GM21528 (cell line): ENCODE results near the gene HDHD2.
"Not testable (repeated sequence)": the region's sequence is repeated elsewhere in the genome, so short reads cannot be mapped to it uniquely, and the experiment has no call there.

Experiments
- ATAC-seq: cut with Tn5 transposase; IDR thresholded peaks from one replicate; pipeline ENCODE4 v1.9.1; 2021; ENCODE audit warnings: mild to moderate bottlenecking, moderate library complexity; ENCODE audit not compliant: unreplicated experiment, low FRiP score

Gene HDHD2, protein sequence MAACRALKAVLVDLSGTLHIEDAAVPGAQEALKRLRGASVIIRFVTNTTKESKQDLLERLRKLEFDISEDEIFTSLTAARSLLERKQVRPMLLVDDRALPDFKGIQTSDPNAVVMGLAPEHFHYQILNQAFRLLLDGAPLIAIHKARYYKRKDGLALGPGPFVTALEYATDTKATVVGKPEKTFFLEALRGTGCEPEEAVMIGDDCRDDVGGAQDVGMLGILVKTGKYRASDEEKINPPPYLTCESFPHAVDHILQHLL

DNA sequence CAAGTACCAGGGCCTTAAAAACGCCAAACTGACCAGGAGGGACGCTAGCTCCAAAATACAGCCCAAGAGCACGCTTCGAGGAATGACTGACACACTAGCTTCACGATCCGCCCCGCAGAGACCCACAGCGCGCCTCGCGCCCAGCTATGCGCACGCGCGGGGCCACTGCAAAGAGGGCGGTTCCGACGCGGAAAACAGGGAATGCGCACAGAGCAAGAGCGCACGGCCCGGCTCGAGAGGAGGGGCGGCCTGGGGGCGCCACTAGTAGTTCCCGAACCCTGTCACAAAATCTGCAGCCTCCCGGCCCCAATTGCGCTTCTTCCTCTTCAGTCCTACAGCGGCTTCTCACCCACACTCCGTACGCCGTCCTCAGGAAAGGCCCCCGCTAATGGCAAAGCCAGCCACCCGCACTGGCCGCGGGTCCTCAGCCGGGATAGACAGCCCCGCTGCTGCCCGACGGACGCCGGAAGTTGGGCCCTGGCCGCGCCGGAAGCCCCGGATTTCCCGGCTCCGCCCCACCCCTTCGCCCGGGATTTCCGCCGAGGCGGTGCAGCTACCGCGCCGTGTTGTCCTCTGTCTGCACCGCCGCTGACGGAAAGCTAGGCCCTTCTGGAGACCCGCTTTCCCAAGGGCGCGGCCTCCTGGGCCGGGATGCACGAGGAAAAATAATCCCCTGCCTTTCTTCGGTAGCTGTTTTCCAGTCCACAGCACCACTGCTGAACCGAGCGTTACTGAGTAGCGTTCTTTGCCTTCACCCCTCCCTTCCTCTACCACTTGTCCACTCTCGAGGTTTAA lies at the start of gene HDHD2:
HDHD2 (minus strand) TSS at position 472 of the 795 bp plus-strand sequence. CDS start 14,061 bp downstream, outside the sequence.
- peak; percentile 92 for ATAC-seq

DNA sequence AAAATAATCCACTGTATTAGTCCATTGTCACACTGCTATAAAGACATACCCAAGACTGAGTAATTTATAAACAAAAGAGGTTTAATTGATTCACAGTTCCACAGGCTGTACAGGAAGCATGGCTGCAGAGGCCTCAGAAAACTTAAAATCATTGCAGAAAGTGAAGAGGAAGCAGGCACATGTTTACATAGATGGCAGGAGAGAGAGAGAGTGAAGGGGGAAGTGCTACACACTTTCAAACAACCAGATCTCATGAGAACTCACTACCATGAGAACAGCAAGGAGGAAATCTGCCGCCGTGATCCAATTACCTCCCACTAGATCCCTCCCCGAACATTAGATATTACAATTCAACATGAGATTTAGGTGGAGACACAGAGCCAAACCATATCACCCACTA lies 45.7 kb upstream of the HDHD2 start:
- not testable (repeated sequence) for ATAC-seq

DNA sequence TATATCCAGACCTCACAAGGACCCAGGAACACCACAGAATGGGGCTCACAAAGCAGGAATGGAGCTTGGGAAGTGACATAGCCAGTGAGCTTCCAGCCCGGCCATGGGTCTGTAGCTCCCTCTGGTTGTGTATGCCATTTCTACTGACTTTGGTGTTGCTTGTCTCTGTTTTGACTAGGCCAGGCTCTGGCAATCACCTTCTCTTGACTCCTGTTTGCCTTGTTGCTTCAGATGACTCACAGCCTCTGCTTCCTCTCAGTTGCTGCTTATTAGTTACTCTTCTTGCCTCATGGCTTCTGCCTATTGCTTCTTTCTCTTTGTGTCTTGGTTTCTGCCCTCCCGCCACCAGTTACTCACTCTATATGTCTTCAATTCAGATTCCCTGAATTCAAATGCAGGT lies 41.7 kb upstream of the HDHD2 start:
- ATAC-seq, result no peak

DNA sequence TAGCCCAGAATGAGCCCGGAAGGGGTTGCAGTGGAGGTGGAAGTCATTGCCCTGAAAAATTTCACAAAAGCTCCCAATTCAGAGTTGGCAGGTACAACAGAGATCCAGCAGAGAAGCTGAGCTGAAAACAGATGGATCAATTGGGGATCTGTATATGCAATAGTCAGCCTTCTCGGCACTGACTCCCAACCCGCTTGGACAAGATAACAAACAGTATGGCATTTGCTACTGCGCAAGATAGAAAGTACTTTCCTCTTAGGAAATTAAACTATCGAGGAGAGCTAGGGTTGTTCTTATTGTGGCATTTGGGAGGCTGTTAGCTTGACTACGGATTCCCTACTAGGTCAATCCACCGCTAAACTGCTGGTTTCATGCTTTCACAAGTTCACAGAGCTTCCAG lies 37.4 kb upstream of the HDHD2 start:
- ATAC-seq, result no peak

DNA sequence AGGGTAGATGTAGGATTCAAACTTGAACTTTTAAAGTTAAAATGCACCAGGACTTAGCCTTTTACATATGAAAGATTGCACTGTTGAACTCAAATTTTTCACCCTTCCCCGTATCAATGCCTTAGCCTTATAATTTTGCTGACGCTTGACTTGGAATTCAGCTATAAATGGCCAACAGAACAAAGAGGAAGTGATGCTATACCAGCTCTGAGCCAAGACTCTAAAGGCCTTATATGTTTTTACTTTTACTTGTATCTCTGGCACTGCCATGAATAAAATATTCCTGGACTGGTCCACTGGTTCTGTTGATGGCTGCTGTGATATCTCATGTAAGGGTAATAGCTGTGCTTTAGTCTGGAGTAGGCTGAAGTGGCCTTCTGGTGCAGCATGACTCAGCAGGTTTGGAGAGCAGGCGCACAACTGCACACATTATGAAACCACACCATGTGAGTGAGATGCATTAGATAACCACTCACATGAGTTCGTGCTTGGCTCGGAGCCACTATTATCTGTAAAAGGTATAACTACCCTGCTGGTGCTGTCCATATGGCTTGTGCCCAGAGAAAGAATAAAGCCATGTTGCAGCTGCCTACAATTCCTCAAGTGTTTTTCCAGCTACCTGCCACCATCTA lies 34.2 kb upstream of the HDHD2 start:
- no peak for ATAC-seq

DNA sequence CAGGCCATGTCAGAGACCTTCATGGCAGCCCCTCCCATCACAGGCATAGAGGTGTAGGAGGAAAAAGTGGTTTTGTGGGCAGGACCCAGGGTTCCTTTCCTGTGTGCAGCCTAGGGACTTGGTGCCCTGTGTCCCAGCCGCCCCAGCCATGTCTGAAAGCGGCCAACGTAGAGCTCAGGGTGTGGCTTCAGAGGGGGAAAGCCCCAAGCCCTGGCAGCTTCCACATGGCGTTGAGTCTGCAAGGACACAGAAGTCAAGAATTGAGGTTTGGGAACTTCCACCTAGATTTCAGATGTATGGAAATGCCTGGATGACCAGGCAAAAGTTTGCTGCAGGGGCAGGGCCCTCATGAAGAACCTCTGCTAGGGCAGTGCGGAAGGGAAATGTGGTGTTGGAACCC lies 31.9 kb upstream of the HDHD2 start:
- ATAC-seq, result not testable (repeated sequence)

DNA sequence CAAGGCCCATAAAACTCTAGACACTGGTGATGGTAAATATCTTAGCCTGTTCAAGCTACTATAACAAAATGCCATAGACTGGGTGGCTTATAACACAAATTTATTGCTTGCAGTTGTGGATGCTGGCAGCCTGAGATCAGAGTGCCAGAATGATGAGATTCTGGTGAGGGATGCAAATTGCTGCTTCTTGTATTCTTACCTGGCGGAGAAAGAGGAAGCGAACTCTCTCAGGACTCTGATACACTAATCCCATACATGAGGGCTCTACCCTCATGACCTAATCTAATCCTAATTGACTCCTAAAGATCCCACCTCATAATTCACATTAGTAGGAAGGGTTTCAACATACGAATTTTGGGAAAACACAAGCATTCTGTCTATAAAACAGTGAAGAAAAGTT lies 30.5 kb upstream of the HDHD2 start:
- no peak for ATAC-seq

DNA sequence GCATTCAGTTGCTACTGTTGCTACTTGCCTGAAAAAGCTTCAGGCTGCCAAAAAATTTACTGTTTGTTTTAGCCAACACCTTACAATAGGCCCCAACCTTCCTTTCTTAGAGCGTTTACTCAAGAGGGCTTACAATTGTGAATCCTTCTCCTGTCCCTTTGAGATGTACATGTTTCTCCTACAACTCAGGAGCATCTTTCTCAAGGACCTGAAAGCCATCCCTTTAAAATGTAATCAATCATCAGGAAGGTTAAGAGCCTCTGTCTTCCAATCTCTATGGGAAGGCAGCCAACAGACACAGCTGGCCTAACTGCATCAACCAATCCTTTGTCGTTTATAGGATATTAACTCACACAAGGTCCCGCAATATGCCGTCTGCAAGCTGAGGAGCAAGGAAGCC lies 29.2 kb upstream of the HDHD2 start:
- no peak for ATAC-seq

DNA sequence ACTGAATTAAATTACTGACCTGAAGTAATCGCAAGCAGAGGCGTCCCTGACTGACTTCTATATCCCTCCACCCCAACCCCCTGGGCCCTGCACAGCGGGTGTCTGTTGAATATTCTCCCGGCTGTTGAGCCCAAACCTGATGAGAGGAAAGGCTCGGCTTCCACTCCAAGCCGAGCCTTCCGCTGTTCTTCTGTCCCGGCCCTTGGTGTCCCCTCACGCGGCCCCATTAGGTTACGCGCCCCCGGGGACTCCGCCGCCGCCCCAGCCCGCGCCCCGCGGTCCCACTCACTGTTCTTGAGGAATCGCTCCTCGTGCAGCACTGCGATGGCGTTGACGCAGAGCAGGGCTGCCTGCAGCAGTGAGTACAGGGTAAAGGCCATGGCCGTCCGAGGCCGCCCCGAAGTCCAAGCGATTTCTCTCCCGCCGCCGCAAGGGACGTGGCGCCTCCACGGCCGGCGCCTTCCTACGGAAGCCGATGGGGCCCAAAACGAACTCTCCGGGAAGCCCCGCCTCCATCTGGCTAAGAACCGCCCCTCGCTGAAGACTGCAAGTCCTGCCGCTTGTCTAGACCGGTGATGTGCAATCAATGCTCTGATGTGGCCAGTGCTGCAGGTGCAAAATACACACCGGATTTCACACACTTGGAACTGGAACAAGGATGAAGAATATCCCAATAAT lies 25.7 kb upstream of the HDHD2 start, which contains the start of gene IER3IP1:
IER3IP1 (minus strand) TSS at position 467 of the 678 bp plus-strand sequence; CDS start at position 380, 87 bp downstream.
- ATAC-seq, result peak; percentile 85

DNA sequence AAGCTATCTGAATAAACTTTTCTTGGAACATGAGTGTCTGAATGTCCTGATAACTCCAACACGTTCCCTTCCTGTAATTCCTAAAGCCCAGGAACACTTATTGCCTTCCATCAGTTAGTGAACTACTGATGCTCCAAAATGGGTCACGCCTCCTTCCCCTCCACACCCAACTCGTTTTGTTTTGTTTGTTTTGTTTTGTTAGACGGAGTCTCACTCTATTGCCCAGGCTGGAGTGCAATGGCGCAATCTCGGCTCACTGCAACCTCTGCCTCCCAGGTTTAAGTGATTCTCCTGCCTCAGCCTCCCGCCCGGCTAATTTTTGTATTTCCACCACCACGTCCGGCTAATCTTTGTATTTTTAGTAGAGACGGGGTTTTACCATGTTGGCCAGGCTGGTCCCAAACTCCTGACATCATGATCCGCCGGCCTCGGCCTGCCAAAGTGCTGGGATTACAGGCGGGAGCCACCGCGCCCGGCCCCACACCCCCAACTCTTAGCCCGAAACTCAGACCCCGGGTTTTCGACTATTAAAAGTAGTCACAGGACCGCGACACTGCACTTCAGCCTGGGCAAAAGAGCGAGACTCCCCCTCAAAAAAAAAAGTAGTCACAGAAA lies 25.1 kb upstream of the HDHD2 start:
- ATAC-seq, result peak; percentile 16

DNA sequence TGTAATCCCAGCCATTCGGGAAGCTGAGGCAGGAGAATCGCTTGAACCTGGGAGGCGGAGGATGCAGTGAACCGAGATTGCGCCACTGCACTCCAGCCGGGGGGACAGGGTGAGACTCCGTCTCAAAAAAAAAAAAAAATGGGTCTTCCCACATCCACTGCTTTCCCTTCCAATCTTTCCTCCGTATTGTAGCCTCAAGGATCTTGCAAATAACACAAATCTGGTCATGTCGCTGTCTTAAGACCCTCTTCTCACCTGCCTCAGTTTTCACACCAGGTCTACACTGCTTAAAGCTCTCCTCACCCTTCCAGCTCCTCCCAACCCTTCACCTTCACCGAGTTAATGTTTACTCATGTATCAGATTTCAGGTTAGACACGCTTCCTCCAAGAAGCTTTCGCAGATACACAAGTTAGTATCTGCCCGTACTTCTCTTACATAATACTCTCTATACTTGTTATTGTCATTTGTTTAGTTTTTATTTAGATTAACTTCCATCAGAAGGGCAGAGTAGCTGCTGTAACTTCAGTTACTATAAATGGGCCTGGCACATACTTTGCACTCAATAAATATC lies 24.3 kb upstream of the HDHD2 start:
- ATAC-seq, result no peak

DNA sequence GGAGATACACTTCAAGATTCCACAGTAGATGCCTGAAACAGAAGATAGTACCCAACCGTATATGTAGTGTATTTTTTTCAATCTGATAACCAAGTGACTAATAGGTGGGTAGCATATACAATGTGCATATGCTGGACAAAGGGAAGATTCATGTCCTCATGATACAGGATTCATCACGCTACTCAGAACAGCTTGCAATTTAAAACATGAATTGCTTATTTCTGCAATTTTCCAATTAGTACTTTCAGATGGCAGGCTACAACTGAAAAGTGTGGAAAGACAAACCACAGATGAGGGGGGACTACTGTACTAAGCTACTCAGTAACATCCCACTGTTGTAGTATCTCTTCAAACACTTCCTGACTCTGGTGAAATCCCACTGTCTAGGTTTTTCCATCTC lies 22.2 kb upstream of the HDHD2 start:
- no peak for ATAC-seq

DNA sequence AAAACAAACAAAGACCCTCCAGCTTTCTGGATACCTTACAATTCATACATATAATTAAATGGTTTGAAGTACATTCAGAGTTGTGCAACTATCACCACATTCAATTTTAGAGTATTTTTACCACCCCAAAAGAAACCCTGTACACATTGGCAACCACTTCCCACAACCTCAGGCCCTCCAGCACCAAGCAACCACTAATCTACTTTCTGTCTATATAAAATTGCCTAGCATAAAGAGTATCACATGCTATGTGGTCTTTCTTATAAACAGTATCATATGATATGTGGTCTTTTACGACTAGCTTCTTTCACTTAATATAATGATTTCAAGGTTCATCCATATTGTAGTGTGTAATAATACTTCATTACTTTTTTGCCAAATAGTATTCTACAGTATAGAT lies 18.6 kb upstream of the HDHD2 start:
- ATAC-seq, result no peak

DNA sequence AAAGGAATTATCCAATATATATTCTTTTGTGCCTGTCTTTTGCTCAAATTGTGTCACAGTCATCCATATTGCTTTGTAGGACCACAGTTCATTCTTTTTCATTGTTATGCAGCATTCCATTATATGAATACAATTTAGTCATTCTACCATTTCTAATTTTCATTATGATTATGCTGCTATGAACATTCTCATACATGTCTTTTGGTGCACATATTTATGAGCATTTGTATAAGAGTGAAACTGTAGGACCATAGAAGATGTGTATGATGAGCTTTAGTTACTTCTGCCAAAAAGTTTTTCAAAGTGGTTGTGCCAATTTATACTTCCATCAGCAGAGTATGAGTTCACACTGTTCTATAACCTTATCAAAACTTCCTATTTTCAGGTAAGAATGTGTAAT lies 18.2 kb upstream of the HDHD2 start:
- ATAC-seq, result no peak

DNA sequence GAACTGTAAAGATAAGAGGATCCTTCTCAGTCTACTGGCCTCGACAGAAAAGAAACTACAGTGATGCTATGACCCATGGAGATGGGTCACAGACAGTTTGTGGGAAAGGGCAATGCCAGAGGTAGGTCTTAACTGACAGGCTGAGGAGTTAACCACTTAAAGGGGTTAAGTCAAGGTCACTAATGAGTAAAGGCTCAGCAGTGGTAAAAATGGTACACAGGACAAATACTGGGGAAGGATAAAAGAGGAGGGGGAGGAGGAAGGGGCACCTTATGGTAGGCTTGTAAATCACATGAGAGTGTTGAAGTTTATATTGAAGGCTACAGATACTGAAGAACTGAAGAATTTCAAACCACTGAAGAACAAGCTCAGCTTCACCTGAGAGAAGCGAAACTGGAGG lies 16.0 kb upstream of the HDHD2 start:
- no peak for ATAC-seq

DNA sequence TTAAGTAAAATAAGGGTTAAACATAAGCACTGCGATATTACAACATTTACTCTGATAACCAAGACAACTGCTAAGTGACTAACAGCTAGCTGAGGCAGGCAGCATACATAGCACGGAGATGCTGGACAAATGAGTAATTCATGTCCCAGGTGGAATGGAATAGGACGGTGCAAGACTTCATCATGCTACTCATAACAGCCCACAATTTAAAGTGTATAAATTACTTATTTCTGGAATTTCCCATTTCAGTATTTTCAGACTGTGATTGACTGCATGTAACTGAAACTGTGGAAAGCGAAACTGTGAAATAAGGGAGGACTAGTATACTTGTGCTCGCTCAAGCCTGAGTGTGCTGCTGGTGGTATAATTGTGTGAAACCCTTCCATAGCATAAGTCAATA lies 12.9 kb upstream of the HDHD2 start:
- ATAC-seq, result peak; percentile 82

DNA sequence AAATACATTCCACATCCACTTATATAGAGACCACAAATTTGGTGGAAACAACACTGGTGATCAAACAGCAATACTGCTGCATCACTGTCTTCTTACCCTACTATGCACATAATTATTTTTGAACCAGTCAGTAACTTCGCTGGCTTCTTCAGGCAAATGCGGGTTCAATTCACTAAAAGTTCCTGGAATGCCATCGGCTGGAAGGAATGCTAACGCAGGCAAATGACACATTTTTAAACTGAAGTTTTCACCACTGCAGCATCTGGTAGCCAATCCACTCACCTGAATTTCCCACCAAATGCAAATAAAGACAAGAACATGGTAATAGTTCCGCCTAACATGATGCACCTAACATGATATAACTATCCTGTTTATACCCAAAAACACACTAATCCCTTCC lies 10.0 kb upstream of the HDHD2 start:
- ATAC-seq, result no peak

DNA sequence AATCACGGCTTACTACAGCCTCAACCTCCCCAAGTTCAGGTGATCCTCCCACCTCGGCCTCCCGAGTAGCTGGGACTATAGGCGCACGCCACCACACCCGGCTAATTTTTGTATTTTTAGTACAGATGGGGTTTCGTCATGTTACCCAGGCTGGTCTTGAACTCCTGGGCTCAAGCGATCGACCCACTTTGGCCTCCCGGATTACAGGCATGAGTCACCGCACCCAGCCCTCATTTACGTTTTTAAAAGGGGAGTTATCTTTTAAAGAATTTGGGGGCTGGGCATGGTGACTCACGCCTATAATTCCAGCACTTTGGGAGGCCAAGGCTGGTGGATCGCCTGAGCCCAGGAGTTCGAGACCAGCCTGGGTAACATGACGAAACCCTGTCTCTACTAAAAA lies 8.1 kb upstream of the HDHD2 start:
- not testable (repeated sequence) for ATAC-seq

DNA sequence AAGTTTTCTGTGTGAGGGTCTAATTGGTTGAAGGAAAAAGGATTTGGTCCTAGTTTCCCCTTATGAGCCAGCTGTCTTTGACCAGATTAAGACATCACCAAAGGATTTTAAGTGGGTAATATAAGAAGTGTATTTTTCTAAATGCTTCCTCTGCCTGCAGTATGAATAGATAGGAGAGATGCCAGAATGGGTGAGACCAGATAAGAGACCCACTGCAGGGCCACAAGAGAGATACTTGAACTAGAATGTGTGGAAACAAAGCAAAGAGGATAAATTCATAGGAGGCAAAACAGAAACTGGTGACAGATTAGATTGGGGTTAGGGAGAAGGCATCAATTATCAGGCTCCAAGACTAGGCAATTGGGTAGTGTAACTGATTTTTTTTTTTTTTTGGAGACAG lies 1.1 kb upstream of the HDHD2 start:
- ATAC-seq, result no peak

DNA sequence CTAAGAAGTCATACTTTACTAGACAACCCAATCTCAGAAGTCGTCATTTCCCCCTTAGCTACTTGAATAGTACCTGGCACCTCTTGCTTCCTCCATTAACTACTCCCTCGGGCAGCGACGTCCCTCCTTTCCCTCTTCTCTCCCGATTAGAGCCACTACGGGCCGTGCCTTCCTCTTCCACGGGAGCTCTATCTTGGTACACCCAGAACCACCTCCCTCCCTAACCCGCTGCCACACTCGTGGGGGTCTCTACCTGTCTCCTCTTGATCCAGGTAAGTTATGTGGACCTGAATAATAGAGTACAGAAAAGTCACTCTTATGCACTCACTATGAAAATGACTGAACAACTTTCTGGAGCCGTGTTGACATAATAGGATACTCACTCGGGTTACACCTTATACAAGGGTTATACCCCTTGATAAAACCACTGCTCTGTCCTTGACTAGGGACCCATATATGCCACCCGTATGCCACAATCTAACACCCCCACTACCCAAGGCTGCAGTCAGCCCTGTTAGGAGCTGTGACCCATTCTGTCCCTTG lies 595 bp upstream of the HDHD2 start:
- ATAC-seq, result peak; percentile 24
